Right renal cortex interstitium (tissue), 3 donors: ENCODE results near the gene IGSF9. TPM values are rescaled to one million over a fixed set of nuclear protein-coding genes. Genes with fewer than 3 reads are reported as not detected.

Experiments
- DNase-seq, 3 donors: peaks; one replicate each; pipeline ENCODE4 v3.0.0-alpha.2; 2013; ENCODE audit warnings: low read depth in 3 of 3, low spot score in 2 of 3
- polyA plus RNA-seq, 3 donors: library from polyadenylated mRNA; unstranded; fragments of 120-200 nt; gene quantifications; one replicate each; pipeline ENCODE4 v1.2.1, GENCODE V29; 2013; ENCODE audit not compliant: insufficient read length in 3 of 3

IGSF9 gene
- polyA plus RNA-seq, 3 donors: 10.7 to 11.6 (median 11.5) TPM

DNA sequence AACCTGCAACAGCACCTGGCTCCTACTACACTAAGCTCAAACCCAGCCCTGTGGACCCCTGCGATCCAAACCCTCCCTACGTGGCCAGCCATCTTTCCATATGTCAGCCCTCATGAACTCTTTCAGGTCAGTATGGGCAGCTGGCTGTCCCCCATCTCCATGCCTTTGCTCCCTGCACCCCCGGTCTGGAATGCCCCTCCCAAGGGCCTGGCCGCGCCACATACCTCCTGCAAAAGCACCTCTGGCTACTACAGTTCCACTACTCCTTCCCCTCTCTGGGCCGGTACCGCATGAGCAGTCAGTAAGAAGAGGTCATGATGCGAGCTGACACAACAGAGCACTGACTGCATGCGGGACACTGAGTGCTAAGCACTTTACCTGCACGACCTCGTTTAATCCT lies 10.1 kb downstream of the IGSF9 start:
- no peak for DNase-seq

DNA sequence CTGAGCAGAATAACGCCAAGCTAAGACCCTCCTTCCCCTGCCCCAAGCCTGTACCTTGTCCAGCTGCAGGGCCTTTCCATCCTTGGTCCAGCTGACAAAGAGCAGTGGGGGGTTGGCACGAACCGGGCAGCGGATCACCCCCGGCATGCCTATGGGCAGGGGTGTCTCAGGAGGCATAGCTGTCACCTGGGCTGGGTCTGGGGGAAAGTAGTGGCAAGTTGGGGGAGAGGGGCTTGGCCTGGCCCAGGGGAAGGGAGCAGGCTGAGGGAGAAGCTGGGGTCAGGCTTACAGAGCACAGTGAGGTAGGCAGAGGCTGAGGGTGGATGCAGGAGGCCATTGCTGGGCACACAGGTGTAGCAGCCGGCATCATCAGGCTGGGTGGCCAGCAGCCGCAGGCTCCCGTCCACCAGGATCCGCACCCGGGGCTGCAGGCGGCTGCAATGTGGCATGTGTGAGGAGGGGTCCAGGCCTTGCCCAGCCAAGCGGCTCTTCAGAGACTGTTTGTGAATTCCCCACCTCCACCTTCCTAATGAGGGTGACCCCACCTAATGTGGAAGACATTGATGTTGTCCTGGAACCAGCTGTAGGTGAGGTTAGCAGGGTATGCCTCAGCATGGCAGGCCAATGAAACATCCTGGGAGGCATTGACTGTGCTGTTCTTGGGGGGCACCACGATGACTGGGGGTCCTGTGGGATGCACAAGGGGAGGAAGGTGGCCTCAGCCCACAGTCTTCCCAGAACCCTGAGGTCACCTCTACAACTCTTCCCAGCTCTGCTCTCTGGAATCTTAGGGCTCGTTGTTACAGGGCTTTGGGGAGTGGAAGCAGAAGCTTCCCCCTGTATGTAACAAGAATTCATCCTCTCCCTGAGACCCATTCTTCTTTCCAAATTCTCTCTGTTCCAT lies 11.0 kb downstream of the IGSF9 start:
- DNase-seq: no peak

DNA sequence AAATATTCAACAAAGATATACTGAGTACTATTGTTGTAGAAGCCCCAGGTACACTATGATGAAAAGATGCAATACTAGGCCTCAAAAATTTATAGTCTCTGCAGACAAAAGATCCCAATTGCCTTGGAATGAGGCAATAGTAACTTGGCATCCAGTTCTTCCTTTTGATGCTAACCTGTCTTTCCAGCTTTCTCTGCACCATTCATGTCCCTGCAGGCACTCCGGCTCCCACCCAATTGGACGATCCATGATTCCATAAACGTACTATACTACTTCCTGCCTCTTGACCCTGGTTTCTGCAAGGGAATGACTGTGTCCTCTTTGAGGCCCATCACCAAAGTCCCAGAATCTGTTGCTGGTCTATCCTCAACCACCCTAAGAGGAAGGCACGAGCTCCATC lies 12.1 kb downstream of the IGSF9 start:
- no peak for DNase-seq

DNA sequence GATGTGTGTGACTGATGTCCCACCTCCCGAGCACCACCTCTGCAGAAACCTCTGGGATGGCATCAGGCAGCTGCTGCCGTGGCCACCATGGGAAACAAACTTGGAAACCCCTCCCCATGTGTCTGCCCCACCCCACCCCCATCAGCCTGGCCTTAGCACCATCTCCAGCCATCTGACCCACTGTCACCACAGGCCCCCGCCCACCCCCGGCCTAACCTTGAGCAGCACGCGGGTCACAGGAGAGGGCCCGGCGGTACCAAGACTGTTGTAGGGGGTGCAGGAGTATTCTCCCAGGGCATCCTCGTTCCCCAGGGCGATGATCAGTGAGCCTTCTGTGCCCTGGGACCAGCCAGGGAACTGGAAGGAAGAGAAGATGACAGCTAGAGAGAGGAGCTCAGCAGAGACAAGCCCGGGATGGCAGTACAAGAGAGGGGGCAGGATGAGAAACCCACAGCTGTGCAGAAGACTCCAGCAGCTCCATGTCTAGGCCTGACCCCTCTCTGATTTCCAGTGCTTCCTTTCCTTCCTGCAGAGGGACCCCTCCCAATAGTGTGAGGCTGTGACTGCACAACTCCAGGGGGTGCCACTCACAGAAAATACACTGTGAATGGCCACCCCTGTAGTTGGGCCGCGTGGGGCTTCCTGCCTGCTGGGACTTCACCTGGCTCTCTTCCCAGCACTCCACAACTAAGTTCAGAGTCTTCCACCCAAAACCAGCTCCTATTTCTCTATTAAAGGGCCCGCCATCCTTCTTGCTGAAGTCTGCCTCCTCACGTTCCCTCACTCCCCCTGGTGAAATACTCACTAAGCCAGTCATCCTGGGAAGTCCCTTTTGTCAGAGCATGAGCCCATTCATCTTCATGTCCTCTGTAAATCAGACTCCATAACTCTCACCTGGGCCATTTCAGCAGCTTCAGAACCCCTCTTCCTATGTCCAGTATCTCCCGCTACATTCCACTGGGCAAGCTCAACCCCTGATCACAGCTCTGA lies 12.8 kb downstream of the IGSF9 start:
- DNase-seq: no peak

DNA sequence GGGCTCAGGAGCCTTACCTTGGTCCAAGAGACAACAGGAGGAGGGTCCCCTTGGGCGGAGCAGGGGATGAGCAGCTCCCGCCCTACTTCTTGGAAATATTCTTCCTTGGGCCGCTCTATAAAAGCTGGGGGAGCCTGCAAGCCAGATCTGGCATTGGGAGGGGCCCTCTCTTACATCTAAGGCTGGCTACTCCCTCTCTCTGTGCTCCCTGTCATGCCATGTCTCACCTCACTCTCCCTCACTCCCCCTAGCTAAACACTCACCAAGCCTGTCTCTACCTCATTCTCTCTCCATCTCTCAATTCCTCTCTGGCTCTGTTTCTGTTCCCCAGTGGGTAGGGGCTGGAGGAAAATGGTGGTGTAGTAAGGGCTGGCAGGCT lies 13.6 kb downstream of the IGSF9 start:
- DNase-seq: no peak

DNA sequence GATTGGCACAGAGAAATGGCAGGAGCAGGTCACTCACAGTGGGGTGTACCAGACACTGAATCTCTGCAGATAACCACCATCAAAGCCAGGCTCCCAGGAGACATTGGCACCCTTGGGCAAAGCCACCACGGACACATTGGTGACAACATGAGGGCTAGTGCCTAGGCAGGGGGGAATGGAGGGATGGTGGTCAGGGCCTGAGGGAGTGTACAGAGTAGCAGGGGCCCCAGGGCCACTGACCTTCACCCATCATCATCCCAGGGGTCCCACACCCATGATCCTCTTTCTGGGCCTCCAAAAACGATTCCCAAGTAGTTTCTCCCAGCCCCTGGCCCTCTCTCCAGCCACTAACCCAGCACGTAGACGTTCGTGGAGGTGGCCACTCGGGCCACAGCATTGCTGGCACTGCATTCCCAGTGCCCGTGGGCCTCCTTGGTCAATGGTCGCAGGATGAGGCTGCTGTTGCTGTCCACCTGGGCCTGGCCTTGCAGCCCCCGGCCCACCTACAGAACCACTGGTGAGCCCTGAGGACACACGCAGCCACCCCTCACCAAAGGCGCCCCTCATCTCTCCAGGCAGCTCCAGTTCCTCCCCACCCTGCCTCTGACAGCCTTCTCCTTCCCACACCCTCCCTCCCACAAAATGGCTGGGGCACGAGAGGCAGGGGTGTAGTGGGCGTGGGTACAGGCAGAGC lies 14.2 kb downstream of the IGSF9 start:
- no peak for DNase-seq

DNA sequence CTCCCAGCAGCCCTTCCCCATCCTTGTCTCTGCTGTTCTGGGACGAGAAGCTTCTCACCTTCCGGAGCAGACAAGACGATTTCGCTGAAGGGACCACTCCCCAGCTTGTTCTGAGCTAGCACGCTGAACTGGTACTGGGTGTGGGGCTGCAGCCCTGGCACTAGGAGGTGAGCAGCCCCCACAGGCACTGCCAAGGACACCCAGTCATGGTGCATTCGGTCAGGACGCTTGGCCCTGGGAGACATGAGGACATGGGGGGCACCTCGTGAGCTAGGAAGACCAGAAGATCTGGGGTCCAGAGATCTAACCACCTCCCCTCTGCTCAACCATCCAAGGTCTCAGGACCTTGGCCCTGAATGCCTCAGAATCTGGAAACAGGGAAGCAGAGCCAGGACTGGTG lies 14.8 kb downstream of the IGSF9 start:
- DNase-seq: no peak

DNA sequence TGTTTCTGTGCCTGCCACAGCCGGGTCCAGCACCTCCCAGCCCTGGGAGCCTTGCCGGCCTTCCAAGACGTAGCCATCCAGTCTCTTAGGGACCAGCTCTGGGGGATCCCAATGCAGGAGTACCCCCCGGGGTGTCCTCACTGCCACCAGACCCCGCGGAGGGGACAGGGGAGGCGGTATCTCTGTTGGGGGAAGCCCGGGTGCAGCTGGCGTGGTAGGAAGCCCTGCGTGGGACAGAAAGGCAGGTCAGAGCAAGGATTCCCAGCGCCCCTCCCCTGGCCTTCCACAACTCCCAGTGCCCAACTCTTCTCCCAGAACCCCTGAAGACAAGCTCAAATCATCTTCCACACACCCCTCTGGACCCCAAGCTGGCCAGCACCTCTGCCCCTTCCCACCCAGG lies 15.2 kb downstream of the IGSF9 start:
- DNase-seq: no peak

DNA sequence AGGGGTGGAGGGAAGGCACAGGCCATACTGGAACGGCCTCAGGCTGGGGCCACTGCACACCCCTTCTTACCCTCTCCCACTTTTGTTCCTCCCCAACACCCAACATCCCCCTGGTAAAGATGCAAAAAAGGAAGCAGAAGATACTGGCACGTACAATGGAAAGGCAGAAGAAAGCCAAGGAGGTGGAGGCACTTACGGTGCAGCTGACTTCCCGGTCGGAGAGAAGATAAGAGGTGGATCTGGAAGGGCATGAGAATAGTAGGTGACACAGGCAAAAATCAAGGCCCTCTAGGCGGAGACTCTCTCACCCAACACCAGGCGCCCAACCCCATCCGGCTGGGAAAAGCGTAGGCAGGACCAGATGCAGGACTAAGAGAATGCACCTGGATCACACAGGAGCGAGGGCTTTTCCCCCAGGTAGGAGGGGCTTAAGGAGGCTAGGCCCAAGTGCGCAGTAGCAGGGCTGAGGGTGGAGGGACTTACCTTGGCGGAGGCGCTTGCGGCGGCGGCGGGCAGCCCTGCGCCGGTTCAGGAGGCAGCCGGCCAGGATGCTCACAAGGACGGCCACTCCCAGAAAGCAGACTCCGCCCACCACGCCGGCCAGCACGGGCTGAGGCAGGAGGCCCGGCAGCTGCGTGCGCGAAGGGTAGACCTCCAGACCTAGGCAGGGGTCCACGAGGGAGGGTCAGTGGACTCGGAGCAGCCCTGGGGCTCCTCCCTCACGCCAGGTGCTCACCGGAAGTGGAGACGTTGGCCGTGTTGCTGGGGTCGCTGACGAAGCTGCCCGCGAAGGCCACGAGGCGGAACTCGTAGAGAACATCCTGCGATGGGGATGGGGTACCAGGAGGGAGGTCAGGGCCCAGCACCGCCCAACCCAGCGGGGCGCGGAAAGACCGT lies 16.0 kb downstream of the IGSF9 start:
- no peak for DNase-seq

DNA sequence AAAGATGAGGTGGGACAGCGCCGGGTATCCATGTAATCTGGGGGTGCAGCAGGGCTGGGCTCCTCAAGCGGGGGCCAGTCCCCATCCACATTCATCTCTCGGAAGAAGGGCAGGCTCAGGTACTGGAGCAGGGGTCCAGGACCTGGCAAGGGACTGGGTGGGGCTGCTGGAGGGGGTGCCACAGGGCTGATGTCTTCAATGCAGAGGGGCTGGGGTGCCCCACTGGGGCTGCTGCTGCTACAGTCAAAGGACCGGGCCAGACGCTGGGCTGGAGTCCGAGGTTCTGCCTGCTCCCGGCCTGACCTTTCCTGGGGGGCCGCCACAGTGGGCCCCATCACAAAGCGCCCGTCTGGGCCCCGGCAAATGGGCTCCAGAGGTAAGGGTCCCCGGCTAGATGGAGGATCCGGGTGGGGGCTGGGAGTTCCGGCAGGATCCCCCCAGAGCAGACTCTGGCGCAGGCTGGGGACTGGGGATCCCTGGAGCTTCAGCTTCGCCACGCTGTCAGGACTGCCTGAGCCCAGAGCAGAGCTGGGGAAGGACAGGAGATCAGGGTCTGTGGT lies 16.8 kb downstream of the IGSF9 start:
- DNase-seq: no peak

DNA sequence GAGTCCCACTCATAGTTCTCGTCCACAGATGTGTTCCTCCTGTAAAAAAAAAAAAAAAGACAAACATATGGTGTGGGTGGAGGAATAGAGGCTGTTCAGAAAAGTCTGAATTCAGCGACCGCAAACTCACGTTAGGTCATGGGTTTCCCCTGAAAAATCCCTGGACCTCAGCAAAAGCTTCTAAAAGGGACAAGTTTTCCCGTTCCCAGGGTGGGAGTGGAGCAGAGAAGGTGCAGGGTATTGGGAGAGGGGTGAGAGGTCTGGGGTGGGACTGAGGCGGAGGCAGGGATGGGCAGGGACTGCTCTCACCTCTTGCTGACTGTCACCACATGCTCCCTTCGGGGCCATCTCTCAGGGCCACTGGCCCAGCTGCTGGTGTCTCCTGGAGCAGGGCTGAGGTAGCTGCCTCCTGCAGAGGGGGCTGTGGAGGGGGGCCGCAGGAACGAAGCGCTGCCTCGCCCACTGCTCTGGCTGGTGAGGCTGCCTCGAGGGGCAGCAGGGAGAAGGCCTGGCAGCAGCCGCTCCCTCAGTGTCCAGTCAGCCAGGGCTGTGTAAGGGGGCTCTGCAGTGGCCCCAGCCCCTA lies 17.5 kb downstream of the IGSF9 start:
- DNase-seq: no peak

DNA sequence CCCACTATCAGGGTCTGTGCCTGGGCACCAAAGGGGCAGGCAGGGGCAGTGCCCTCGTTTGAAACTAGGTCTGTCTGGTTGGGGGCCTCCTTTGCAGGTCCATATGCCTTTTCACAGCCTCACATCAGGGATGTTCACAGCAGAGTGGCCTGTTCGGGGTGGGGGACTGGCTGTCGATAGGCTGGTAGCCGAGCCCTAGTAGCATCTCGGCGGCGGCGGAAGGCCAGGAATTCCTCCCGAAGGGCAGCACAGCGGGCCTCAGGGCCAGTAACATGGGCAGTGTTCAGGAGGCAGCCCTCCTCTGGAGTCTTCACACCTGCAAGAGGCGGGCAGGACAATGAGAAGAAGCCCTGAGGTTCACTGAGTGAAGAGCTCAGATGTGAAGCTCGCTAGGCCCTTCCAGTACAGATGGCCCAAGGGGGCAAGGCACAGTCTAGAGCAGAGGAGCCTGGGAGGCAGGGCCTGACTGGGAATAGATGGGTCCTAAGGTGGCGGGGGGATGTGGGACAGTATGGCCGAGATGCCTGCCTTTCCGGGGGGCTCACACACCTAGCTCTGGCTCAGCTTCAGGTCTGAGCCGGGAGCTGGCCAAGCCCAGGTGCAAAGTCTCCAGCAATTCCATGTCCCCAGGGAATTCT lies 18.1 kb downstream of the IGSF9 start:
- no peak for DNase-seq

DNA sequence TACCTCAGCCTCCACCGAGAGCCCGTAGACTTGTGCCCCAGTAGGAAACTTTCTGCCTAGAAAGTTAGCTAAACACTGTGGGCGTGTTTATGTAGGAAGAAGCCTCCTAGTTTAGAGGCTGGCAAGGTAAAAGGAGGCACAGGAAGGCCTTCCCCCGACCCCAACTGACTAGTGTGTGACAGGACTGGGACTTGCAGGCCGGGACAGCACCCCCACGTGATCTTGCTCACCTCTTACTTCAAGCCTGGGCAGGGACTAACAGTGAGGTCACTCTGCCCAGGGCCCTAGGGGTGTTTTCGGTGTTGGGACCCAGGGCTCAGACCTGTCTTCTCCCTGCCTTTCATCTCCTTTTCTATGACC lies 19.7 kb downstream of the IGSF9 start:
- no peak for DNase-seq

DNA sequence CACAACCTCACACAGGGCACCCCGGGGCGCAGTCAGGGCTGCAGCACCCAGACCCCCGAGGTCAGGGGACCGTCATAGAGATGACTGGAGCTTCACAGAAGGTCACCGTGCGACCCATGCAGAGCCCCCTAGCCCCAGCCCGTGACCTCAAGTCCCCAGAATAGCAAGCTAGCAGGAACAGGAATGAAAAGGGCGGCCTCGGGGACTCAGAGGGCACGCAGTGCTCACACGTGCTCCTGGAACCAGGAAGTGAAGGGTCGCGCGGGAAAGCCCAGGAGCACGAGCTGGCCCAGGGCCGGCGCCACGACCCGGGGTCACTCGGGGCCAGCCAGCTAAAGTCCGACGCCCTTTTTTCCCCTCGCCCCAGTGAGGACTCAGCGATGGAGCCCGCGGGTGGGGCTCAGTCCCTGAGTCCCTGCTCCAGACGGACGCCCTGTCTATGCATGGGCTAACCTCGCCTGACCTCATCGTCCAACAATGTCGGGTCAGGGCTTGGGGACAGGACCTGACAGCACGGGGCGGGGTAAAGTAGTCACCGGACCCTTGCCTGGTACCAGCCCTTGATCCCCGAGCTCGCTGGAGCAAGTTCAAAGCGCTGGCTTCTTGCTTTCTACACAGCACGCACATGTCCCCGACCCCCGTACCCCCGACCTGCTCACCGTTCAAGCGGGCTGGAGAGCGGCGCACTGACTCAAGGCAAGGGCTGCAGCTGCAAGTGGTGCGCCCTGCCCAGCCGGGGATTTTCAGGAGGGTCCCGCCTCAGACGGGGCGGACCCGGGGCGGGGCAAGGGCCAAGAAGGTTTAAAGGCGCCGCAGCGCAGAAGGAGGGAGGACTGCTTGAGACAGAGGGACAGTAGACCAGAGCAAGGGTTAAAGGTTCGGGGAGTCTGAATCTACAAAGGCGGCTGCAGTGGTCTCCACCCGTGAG lies 20.4 kb downstream of the IGSF9 start, which contains the start of gene TAGLN2:
TSS of gene TAGLN2 (minus strand) at position 717 of the 928 bp plus-strand sequence. CDS start 4,998 bp downstream, outside the sequence.
- peak in 1 of 3 donors; percentile 73 for DNase-seq

DNA sequence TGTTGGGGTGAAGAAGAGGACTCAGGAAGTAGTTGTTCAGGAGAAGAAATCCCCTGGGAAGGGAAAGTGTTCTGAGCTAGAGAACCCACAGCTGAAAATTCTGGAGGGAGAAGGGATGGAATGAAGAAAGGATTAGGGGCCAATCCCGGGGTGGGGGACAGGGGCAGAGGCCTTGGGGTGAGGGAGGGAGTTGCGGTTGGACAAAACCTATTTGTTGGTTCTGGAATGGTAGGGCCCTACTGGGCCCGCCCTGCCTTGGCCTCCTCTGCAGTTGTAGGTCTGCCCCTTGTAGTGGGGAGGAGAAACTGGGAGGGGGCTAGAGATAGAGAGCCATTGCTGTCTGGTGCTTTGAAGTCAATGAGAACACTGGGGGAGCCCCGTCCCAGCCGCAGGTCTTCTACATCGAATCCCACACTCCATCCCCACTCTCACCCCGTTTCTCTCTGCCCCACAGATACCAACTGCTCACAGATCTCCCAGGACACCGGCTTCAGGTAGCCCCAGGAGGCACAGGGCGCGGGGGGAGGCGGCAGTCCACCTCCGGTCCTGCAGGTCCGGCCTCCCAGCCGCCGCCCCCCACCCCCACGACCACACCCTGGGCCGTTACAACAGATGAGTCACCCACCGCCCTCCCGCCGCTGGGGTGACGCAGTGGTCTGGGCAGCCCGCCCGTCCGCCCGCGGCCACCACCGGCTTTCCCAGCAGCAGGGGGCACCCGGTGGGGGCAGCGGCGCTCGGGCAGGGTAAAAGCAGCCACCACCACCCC lies 21.2 kb downstream of the IGSF9 start:
- no peak for DNase-seq

DNA sequence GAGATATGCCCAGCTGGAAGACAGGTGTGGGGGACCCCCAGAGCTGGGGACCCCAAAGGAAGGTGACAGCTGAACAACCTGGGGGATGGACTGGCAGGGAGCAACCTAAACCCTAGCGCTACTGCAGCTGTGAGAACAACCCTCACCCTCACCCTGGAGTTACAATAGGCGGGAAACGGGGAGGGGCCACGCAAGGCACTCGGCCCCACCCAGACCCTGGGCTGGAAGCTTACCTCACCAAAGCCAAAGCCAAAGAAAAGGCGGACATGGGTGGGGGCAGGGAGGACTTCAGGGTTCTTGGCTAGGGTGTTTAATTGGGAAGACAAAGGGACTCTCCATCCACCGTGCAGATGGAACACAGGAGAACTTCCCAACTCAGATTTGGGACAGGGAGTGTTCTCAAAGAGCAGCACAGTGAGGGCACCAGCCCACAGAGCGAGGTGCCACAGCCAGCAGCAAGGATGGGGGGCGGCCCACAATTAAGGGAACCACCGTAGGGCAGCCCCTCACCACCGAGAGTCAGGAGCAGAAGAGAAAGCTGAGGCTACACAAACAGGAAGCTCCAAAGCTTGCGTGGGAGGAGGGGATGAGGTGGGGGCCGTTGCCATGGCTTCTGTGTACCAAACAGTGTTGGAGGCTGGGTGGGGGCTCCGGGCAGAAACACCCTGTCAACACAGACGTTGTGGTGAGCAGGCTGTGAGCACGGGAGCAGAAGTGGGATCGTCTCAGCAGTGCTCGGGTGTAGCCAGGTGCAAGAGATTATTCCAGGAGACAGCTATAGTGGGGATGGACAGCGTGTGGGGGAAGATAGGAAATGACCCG lies 22.0 kb downstream of the IGSF9 start:
- peak in 2 of 3 donors; percentile 74 to 75 for DNase-seq
